ENCODE measurements around the gene RPE65. TPM values are rescaled to one million over a fixed set of nuclear protein-coding genes. Genes with fewer than 3 reads are reported as not detected.

The RPE65 gene
- total and polyA plus RNA-seq, 2 experiments from 2014 or later = not detected

DNA sequence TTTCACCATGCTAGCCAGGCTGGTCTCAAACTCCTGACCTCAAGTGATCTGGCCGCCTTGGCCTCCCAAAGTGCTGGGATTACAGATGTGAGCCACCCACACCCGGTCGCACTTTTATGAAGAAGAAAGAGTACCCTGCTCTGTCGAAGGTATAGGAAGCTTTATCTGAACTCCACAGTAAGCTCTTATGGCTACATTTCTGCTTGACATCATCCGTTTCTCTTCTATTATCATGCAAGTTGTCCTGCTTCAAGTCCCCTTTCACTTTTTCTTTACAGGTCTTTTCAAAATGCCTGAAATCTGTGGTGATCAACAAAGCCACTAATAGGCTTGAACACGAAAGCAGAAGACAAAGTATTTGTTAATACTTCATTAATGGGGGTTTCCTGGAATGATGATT lies 4.0 kb downstream of the RPE65 start:
- no peak for DNase-seq (ENCODE audit: low spot score)
- no peaks in the 10 kb centered on the region for H3K27me3 Mint-ChIP-seq (ENCODE audit: insufficient read depth, low read depth, poor library complexity)
- no peak overlapping the region for H3K4me3 ChIP-seq

More for the DNA sequence above, 4.0 kb downstream of the RPE65 start:
- Histone ChIP-seq H2AFZ (no peak overlapping the region), H3K27me3 (ENCODE audit: insufficient read depth) (no peaks in the 10 kb centered on the region), H3K4me1 (ENCODE audit: insufficient read depth) (no peaks in the 10 kb centered on the region), H3F3A (replicated peaks; ENCODE audit: low read depth) (no peaks in the 10 kb centered on the region), H3K79me2 (replicated peaks; ENCODE audit: insufficient read depth) (no peaks in the 10 kb centered on the region), H4K20me1 (replicated peaks; ENCODE audit: insufficient read depth) (no peaks in the 10 kb centered on the region), H3K36me3 (ENCODE audit: insufficient read depth) (no peaks in the 10 kb centered on the region), H3K9me2 (ENCODE audit: insufficient read depth) (no peaks in the 10 kb centered on the region), H3K4me2 (no peak overlapping the region), H3K27ac (ENCODE audit: low read depth) (no peak overlapping the region)
- Mint-ChIP-seq H3K36me3 (ENCODE audit: low read depth) (no peaks in the 10 kb centered on the region), H3K9me3 (no peaks in the 10 kb centered on the region), H3K4me3 (no peak overlapping the region), H3K27ac (no peak overlapping the region), H3K4me1 (peaks cover 6% of the 10 kb centered on the region)
- no peak for ATAC-seq
- TF ChIP-seq JUNB (IDR thresholded peaks at IDR 0.05; ENCODE audit: unreplicated experiment) = no peak
- TF ChIP-seq ZNF331 (CRISPR knock-in tag; IDR thresholded peaks at IDR 0.05; ENCODE audit: low read depth) = no peak
- no peak for TF ChIP-seq CREB1 (CRISPR knock-in tag; IDR thresholded peaks at IDR 0.05; ENCODE audit: low read depth)
- TF ChIP-seq, protein P1, sequence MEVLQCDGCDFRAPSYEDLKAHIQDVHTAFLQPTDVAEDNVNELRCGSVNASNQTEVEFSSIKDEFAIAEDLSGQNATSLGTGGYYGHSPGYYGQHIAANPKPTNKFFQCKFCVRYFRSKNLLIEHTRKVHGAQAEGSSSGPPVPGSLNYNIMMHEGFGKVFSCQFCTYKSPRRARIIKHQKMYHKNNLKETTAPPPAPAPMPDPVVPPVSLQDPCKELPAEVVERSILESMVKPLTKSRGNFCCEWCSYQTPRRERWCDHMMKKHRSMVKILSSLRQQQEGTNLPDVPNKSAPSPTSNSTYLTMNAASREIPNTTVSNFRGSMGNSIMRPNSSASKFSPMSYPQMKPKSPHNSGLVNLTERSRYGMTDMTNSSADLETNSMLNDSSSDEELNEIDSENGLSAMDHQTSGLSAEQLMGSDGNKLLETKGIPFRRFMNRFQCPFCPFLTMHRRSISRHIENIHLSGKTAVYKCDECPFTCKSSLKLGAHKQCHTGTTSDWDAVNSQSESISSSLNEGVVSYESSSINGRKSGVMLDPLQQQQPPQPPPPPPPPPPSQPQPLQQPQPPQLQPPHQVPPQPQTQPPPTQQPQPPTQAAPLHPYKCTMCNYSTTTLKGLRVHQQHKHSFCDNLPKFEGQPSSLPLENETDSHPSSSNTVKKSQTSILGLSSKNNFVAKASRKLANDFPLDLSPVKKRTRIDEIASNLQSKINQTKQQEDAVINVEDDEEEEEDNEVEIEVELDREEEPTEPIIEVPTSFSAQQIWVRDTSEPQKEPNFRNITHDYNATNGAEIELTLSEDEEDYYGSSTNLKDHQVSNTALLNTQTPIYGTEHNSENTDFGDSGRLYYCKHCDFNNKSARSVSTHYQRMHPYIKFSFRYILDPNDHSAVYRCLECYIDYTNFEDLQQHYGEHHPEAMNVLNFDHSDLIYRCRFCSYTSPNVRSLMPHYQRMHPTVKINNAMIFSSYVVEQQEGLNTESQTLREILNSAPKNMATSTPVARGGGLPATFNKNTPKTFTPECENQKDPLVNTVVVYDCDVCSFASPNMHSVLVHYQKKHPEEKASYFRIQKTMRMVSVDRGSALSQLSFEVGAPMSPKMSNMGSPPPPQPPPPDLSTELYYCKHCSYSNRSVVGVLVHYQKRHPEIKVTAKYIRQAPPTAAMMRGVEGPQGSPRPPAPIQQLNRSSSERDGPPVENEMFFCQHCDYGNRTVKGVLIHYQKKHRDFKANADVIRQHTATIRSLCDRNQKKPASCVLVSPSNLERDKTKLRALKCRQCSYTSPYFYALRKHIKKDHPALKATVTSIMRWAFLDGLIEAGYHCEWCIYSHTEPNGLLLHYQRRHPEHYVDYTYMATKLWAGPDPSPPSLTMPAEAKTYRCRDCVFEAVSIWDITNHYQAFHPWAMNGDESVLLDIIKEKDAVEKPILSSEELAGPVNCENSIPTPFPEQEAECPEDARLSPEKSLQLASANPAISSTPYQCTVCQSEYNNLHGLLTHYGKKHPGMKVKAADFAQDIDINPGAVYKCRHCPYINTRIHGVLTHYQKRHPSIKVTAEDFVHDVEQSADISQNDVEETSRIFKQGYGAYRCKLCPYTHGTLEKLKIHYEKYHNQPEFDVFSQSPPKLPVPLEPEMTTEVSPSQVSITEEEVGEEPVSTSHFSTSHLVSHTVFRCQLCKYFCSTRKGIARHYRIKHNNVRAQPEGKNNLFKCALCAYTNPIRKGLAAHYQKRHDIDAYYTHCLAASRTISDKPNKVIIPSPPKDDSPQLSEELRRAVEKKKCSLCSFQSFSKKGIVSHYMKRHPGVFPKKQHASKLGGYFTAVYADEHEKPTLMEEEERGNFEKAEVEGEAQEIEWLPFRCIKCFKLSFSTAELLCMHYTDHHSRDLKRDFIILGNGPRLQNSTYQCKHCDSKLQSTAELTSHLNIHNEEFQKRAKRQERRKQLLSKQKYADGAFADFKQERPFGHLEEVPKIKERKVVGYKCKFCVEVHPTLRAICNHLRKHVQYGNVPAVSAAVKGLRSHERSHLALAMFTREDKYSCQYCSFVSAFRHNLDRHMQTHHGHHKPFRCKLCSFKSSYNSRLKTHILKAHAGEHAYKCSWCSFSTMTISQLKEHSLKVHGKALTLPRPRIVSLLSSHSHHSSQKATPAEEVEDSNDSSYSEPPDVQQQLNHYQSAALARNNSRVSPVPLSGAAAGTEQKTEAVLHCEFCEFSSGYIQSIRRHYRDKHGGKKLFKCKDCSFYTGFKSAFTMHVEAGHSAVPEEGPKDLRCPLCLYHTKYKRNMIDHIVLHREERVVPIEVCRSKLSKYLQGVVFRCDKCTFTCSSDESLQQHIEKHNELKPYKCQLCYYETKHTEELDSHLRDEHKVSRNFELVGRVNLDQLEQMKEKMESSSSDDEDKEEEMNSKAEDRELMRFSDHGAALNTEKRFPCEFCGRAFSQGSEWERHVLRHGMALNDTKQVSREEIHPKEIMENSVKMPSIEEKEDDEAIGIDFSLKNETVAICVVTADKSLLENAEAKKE (CRISPR knock-in tag; IDR thresholded peaks at IDR 0.05) = no peak
- no peak for TF ChIP-seq POLR2AphosphoS5 (IDR thresholded peaks at IDR 0.05; ENCODE audit: low read depth)
- TF ChIP-seq STAT1 (IDR thresholded peaks at IDR 0.05; ENCODE audit: unreplicated experiment) = no peak
- no peak for TF ChIP-seq NANOG (IDR thresholded peaks at IDR 0.05; ENCODE audit: borderline replicate concordance)
- TF ChIP-seq, protein P2, sequence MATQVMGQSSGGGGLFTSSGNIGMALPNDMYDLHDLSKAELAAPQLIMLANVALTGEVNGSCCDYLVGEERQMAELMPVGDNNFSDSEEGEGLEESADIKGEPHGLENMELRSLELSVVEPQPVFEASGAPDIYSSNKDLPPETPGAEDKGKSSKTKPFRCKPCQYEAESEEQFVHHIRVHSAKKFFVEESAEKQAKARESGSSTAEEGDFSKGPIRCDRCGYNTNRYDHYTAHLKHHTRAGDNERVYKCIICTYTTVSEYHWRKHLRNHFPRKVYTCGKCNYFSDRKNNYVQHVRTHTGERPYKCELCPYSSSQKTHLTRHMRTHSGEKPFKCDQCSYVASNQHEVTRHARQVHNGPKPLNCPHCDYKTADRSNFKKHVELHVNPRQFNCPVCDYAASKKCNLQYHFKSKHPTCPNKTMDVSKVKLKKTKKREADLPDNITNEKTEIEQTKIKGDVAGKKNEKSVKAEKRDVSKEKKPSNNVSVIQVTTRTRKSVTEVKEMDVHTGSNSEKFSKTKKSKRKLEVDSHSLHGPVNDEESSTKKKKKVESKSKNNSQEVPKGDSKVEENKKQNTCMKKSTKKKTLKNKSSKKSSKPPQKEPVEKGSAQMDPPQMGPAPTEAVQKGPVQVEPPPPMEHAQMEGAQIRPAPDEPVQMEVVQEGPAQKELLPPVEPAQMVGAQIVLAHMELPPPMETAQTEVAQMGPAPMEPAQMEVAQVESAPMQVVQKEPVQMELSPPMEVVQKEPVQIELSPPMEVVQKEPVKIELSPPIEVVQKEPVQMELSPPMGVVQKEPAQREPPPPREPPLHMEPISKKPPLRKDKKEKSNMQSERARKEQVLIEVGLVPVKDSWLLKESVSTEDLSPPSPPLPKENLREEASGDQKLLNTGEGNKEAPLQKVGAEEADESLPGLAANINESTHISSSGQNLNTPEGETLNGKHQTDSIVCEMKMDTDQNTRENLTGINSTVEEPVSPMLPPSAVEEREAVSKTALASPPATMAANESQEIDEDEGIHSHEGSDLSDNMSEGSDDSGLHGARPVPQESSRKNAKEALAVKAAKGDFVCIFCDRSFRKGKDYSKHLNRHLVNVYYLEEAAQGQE (IDR thresholded peaks at IDR 0.05; ENCODE audit: unreplicated experiment) = no peak

Measured in GM23338 (cell line).